ENCODE data around the gene YBX2.
"Not testable (repeated sequence)": the region's sequence is repeated elsewhere in the genome, so short reads cannot be mapped to it uniquely, and the experiment has no call there.

Gene YBX2

DNA sequence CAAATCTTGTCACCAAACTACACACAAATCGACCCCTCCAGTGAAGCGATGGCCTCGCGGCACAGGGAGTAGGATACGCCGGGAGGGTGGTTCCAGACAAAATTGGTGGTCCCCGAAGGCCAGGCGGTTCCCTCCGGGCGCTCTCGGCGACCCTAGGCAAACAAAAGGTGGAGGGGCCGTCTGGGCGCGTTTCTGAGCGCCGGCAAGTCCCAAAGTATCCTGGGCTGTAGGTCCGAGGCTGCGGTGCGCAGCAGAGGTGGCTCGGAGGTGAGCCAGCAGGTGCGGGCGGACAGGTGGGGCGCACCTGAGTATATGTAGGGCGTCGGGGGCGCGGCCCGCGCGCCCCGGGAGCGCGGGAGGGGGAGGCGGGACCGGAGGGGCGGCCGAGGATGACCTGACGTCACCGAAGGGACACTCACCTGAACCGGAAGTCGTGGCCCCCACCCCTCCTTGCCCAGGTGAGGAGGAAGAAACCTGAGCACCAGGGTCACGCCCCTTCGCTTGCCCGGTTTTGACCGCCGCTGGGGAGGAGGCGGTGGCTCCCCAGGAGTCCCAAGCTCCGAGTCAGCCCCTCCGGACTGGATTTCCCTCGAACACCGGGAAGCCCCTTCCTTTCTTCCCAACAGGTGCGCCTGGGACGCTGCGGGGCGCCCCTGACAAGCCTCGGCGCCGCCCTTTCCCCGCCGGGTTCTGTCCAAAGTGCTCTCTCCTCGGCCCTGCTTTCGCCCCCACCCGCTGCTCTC lies 32.1 kb downstream of the YBX2 start, which contains the start of gene CLDN7:
Gene CLDN7 (minus strand): TSS at position 287 of the 743 bp plus-strand sequence. CDS start 435 bp downstream, outside the sequence.
- DNase-seq = no peak

DNA sequence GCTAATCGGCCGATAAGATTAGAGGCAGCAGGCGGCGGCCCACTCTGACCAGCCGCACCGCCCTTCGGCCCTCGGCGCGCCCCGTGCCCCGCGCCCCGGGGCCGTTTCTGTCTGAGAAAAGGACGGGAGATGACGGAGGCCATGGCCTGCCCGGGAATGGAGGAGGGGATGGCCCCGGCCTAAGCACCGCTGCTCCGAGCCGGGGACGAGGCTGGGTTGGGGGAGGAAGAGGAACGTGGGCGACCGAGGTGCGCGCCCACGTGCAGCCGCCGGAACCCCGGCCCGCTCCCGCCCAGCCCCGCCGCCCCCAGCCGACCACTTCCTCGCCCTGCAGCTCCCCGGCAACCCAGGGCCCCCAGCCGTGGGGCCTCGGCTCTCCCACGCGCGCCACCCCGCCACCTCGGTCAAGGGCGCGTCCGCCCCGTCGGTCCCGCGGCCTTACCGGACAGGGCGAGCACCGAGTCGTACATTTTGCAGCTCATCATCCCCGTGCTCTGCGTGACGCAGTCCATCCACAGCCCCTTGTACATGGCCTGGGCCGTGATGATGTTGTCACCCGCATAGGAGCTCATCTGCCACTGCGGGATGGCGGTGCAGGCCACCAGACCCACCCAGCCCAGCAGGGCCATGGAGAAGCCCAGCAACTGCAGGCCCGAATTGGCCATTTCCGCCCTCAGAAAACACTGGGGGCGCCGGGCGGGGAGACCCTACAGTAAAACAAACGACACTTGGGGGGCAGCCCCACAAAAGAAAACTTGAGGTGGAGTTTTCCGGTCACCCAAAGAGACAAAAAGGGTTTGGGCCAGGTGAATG lies 32.9 kb downstream of the YBX2 start:
- no peak for DNase-seq

DNA sequence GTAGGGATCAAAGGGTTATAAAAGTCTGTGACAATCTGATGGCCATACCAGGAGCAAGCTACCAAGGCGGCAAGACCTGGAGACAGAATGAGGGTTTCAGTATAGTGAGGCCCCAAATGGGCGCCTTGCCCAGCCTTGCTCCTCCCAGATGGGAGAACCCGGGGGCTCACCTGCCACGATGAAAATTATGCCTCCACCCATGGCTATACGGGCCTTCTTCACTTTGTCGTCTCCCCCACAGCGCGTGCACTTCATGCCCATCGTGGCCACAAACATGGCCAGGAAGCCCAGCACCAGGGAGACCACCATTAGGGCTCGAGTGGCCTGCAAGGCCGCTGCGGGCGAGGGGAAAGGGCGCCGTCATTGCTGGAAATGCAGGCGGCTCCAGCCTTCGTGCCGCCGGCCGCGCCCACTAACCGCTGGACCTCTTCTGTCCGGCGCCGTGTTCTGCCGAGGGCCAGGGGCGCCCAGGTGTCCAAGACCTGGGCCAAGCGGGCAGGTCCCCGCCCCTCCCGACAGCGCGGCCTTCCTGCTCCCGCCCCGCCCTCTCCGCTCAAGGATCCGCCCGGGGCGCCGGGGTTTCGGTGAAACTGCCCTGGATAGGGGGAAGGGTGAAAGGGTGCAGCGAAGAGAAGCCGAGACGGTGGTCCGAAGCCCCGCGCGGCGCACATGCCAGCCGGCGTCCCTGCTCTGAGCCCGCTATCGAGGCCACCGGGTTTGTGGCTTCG lies 33.6 kb downstream of the YBX2 start:
- DNase-seq = no peak

DNA sequence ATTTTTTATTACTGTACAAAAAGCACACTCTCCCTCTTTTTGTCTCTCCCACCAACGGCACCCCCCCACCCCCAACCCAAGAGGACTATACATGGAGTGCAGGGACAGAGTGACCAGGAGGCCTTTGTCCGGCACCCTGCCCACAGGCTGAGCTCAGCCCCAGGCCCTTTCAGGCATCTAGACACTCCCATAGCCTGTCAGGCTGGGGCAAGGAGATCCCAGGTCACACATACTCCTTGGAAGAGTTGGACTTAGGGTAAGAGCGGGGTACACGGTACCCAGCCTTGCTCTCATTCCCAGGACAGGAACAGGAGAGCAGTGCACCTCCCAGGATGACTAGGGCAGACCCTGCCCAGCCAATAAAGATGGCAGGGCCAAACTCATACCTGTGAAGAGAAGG lies 34.3 kb downstream of the YBX2 start:
- DNase-seq = no peak

DNA sequence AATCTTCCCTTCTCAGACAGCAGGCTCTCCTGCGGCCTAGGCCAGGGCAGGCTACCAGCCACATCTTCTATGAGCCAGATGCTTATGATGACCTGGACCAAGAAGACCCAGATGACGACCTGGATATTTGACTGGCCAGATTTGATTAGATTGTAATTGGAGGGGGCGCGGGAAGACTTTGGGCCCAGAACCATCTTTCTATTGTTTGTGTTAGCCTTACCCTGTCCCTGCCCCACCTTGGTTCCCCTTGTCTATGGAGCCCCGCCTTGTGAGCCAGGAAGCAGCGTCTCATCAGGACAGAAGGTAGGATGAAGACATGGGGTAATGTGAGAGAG lies 34.9 kb downstream of the YBX2 start:
- DNase-seq = no peak

DNA sequence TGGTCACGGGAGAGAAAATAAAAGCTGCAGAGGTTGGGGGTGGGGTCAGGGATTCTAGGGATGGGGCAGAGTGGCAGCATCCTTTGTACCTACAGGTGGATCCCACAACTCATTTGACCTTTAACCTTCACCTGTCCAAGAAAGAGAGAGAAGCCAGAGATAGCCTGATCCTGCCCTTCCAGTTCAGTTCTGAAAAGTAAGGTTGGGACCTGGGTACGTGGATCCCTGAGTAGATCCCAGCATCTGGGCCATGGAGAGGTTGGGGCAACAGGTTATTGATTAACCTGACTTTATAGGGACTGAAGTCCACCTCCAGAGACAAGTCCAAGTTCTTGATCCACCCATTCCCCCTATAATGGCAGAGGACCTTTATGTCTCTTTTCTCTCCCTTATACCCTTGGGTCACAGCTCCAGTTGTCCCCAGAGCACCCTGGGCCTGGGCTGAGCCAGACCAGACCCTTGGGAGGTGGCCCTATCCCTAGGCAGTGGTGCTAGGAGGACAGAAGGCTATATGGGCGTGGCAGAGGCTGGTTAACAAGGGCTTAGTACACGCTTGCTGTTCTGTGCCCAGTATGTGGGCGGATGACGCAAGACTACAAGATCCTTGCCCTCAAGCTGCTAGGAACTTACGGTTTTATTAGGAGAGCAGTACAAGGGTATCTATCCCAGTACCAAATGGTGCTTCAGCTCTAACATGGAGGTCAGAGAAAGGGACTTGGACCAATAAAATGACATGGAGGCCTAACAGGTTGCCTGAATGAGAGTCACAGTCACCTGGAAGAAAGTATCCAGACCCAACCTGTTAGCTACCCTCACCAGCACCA lies 35.5 kb downstream of the YBX2 start:
- no peak for DNase-seq

GRCh38 chr17:7256766-7257456 lies 37.5 kb downstream of the YBX2 start:
- no peak for DNase-seq

- DNase-seq = no peak
Measured at GRCh38 chr17:7254511-7254910, 39.9 kb downstream of the YBX2 start.

DNA sequence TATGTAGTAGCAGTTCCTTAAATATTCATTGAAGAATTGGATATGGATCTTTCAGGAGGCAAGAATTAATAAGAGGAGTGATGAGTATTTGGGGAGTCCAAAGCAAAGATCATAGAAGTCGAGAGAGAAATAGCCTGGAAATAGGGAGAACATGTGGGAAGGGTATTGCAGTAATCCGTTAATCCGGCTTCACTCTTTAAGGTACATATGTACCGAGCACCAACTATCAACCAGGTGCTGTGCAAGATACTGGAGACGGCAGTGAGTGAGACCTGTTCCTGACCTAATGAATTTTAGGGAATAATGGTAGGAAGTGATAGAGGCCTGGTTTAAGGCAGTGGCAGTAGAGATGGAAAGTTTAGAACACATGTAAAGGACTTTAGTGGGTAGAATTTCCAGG lies 41.4 kb downstream of the YBX2 start:
- DNase-seq = no peak

DNA sequence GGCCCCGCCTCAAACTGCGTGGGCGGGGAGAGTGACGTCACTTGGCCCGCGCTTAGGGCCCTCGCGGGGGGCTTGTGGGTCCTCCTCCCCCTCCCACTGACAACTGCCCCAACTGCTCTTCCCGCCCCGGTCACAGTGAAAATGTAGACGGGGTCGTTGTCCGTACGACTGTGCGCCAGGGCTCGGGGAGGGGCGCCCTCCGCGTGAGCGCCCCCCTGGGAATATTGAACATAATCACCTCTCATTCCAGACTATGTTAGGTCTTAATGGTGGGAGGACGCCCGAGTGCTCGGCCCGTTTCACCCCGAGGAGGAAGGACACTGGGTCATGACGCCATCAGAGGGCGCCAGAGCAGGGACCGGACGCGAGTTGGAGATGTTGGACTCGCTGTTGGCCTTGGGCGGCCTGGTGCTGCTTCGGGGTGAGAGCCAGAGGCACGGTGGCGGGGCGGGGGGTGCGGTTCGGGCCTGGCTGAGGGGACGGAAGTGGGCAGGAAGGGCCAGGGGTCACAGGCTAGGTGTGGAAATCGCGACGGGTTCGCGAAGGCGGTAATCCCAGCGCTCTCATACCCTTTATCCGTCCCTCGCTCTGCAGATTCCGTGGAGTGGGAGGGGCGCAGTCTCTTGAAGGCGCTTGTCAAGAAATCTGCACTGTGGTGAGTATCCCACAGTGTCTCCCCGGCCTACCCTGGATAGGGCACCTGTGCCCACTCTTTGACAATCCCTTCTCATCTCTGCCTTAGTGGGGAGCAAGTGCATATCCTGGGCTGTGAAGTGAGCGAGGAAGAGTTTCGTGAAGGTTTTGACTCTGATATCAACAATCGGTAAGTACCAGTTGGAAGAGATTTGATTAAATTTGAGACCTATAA lies 42.0 kb downstream of the YBX2 start, which contains the start of gene ELP5:
Gene ELP5 (plus strand): TSS at position 40 of the 868 bp plus-strand sequence. CDS start 336 bp downstream, at position 376.
- DNase-seq = no peak

DNA sequence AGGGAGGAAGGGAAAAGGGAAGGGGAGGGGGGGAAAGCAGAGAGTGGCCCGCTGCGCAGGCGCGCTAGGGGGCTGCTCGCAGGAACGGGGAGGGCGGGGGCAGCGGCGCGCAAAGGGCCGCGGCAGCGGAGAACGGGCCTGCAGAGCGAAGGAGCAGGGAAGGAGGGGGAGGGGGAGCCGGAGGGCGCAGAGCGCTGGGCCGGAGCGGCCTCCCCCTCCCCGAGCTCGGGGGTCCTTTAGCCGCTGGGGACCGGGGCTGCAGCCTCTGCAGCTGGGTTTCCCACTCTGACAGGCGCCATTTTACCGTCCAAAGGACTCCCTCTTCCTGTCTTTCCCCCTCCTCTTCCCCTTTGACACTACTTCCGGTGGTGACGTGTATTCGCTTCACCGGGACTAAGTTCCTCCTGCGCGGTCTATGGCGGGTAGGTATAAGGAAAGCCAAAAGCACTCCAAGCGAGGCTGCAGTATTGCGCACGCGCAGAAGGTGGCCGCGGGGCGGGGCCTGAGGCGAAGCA lies 42.7 kb downstream of the YBX2 start, which contains the start of gene CTDNEP1:
Gene CTDNEP1 (minus strand): TSS at position 74 of the 515 bp plus-strand sequence. CDS start 438 bp downstream, outside the sequence.
- DNase-seq = peak; percentile 71

DNA sequence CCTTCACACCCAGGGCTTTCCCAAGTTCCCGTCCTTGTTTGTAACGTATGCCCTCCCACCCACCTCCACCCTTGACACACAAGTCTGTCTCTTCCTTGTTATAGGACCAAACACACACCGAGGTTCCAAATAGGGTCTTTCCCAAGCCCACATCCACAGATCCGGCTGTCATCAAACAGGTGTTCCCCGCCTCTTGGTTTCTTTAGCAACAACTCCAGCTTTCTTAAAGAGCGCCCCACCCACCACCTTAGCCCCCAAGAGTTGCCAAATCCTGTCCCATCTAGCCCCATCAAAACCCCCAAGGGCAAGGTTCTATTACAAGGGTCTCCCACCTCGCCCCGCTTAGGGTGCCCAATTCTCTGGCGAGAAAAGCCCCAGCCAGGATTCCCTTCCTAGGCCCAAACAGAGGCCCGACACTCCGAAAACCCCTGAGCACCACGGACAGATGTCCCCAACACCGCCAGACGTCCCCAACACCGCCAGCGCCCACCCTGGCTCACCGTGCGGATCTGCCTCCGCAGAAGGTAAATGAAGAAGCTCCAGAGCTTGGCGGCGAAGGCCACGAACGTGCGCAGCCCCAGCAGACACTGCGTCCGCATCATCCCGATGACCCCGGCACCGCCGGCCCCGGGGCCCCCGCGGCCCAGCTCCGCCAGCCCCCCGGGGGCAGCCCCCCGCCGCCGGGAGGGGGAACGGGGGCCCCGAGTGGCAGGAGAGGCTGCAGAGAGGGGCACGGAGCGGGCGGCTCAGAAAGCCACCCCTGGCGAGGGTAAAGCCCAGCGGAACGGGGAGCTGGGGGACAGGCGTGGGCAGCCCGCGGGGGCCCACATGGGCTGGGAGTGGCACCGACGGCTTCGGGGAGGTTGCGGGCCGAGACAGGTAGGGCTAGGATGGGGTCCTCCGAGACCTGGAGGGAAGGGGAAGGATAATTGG lies 43.5 kb downstream of the YBX2 start:
- no peak for DNase-seq

GRCh38 chr17:7249830-7250229 lies 44.6 kb downstream of the YBX2 start:
- no peak for DNase-seq

DNA sequence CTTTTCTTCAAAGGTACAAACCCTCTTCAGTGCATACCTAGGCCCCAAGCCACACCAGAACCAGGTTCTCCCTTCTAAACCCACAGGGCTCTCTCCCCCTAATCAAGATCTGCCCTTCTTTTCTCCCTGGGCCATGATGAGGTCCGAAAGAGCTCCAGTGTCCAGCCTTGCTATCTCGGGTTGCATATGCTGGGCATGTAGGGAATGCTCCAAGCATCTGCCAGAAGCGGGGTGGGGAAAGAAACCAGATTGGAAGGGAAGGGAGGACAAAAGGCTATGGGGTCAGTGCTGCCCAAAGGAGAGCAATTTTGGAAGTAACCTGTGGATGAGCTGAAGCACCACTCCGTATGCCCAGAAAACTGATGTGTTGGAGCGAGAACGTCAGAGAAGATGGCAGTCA lies 45.2 kb downstream of the YBX2 start:
- no peak for DNase-seq

- no peak for DNase-seq
Measured at GRCh38 chr17:7248796-7249195, 45.6 kb downstream of the YBX2 start.

- no peak for DNase-seq
Measured at GRCh38 chr17:7246779-7247178, 47.7 kb downstream of the YBX2 start.

GRCh38 chr17:7243838-7244237 lies 50.6 kb downstream of the YBX2 start:
- DNase-seq = not testable (repeated sequence)

- DNase-seq = no peak
Measured at GRCh38 chr17:7243453-7243729, 51.0 kb downstream of the YBX2 start.

DNA sequence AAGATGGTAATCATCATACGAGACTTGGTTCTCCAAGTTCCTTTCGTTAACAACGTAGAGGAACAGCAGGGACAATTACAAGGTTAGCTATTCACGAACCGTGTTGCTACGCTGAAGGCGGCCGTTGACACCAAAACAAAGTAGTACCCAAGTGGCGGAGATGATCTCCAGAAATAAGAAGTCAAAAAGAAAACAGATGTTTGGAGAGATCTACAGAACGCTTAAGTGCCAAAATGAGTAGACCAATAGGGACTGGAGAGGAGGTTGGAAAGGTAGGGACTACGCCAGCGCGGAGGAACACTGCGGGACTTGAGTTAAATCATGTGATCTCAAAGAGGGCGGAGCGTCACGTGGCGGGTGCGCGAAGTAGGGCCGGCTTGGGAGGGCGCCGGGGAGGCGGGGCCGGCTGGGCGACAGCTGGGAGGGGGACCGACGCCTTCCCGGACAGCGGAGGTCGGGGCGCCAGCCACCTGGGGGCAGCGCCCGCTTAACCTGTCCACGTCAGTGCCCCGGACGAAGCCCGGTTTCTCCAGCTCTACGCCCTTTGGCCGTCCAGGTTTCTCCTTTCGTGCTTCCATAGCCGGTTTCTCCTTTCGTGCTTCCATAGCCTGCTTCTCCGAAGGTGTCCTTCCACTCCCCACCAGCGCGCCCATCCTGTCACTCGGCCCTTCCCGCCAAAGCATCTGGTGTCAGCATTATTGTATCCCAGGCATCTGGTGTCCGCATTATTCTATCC lies 51.6 kb downstream of the YBX2 start:
- no peak for DNase-seq

Data from cortex of kidney (tissue), 1 donor.